ENCODE measurements around the gene PSMA5.
A peak's percentile ranks its signal among the peaks of the same experiment; 100 is the strongest.
"Not testable (repeated sequence)": the region's sequence is repeated elsewhere in the genome, so short reads cannot be mapped to it uniquely, and the experiment has no call there.

PSMA5 gene

GRCh38 chr1:109432336-109432735 lies 6.1 kb upstream of the PSMA5 start:
- DNase-seq = no peak

DNA sequence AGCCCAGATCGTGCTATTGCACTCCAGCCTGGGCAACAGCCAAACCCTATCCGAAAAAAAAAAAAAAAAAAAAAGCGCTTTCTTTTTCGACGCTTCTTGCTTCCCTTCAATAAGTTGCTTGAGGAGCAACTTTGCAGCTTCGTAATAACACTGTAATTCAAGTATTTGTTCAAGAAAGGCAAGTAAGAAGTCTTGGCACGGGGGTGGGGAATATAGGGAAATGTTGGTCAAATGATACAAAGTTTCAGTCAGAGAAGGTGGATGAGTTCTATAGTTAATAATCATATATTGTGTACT lies 871 bp upstream of the PSMA5 start:
- DNase-seq = no peak

DNA sequence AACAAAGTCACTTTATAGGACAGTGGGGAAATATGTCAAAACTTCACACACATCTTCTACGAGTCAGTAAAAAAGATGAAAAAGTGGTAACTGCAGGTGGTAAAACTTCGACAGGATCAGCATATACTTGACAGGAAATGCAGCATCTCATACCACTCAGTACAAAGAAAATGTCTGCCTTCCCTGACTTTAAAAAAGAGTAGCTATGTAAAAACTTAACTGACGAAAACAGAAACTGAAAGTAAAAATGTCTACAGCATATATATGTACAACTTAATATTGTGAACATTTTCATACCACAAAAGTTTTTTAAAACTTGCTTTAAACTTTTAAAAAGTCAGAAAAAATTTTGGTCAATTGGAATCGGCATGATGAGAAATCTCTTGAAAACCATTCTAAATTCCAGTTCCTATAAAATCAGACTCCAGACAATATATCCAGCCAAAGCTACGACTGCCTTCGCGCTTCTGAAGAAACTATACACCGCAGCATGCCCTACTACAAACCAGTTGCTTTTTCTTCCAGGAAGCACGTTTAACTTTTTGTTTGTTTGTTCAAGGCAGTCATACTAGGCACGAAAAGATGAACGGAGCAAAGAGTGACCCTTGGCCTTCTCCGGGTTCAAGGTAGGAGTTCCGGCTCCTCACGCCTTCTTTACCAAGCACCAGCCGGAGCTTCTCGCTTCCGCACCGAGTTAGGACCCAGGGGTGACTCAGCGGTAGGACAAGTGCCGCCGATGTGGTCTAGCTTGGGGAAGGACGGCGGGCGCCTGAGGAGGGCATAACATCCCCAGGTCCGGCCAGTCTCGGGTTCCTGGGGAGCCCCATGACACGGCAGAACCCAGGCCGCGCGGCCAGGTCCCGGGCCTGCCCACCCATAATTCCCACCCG lies 612 bp downstream of the PSMA5 start:
- no peak for DNase-seq

DNA sequence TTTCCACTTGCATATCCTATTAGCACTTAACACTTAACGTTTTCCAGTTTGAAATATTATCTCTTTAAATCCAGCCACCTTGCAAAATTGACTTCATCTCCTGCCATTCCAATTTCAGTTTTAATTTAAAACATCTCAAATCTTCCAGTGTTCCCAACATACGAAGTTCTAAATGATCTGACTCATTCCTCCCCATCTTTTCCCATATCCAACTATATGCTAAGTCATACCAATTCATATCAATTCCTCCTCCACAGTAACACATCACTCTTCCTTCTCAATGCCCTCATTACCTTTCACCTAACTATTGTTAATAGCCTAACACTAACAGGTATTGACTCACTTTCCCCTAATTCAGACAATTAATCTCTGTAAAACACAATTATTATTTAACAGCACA lies 2.8 kb downstream of the PSMA5 start:
- no peak for DNase-seq

- DNase-seq = no peak
Observed at GRCh38 chr1:109412551-109412950, 13.7 kb downstream of the PSMA5 start.

DNA sequence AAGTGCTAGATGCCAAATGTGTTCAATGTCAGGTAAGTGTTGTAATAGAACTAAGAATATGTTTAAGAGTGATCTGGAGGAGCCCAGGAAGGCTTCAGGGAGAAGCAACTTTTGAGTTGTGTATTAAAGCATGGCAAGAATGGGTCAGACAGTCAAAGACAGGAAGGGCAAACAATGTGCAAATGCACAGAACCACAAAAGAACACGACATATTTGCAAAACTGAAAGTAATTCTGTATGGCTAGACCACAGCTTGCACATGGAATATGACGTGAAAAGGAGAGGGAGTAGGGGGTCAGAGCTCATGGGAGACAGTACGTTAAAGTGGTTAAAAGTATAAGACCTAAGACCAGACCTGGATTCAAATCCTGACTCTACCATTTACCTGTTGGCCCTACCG lies 21.4 kb downstream of the PSMA5 start:
- DNase-seq = no peak

GRCh38 chr1:109402025-109402424 lies 24.2 kb downstream of the PSMA5 start:
- no peak for DNase-seq

DNA sequence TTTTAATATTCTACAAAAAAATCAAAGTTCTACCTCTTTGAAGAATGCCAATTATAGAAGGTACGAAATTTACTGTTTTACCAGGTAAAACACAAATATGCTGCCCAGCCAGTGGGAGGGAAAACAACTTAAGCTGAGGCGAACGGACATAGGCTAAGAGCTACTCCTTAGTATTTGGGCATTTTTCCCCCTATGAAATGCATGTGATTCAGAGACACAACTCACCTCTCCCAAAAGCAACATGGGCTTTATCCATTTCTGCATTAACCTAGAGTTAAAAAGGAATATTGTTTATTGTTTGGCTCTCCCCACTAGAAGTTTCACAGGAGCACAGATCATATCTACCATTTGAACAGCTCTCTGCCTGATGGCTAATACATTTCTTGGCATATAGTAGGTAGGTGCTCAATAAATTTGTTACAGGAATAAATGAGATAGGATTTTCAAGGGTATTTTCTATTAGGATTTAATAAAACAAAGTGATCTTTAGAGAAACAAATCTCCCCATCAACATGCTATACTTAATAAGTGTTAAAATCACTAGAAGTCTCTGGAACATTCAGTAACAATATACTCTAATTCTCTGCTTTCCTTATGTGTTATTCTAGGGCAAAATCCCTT lies 26.1 kb downstream of the PSMA5 start:
- DNase-seq = no peak

DNA sequence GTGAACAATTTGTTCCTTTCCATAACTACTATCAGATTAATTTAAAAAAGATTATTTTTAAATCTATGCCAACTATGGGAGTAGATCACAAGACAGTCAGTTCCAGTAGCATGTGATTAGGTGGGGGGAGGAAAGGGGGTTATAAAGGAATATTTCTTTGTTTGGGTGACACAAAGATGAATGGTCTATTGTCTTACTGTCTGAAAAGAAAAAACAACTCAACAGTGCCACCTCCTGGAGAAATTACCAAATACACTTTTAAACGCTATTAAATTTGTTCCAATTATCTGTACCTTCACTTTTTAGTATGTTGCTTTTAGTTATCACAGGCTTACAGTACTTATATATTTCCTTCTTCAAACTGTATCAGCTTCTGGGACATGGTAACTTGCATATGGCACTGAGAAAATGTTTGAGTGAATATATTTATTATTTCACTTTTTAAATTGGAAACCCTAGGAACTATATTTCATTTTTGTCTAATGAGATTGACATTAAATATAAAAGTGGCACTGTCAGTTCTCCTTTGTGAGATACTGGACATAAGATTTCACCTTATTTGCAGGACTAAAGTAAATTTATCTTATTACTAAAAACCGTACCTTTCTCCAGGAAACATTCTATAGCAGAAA lies 26.8 kb downstream of the PSMA5 start:
- DNase-seq = peak in 1 of 2 experiments; percentile 53

DNA sequence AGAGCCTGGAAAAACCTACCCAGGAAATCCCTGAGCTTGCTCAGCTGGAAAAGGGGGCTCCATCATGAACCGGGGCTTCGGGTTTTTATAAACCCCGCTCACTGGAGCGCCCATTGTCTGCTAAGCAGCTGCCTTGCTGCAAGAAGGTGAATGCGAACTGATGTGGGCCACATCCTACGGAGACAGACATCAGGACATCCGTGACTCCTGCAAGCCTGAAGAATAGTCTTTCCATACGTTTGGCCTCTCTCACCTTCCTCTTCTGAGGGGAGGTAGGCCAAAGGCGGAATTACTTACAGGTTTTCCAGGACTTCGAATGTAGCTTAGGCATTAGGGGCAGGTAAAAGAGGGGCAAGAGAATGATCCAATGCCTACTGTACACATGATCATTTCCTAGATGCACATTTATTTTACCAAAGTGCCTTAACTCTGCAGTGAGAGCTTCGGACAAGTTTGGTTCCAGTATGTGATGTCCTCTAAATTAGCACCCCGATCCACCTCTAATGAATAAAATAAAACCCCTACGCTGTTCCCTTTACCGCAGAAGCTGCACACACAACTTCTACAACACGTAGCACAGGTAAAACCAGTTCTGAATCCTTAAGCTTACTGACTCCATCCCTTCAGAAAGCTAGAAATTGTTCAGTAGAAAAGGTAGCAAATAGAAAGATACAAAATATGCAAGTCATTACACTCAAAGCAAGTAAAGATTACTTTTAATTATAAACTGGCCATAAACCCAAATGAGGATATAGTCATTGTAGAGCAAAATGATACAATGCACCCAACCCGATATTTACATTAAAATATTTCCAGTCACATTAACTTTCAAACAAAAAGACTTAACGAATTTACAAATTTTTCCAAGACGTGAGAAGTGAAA lies 27.7 kb downstream of the PSMA5 start:
- no peak for DNase-seq

DNA sequence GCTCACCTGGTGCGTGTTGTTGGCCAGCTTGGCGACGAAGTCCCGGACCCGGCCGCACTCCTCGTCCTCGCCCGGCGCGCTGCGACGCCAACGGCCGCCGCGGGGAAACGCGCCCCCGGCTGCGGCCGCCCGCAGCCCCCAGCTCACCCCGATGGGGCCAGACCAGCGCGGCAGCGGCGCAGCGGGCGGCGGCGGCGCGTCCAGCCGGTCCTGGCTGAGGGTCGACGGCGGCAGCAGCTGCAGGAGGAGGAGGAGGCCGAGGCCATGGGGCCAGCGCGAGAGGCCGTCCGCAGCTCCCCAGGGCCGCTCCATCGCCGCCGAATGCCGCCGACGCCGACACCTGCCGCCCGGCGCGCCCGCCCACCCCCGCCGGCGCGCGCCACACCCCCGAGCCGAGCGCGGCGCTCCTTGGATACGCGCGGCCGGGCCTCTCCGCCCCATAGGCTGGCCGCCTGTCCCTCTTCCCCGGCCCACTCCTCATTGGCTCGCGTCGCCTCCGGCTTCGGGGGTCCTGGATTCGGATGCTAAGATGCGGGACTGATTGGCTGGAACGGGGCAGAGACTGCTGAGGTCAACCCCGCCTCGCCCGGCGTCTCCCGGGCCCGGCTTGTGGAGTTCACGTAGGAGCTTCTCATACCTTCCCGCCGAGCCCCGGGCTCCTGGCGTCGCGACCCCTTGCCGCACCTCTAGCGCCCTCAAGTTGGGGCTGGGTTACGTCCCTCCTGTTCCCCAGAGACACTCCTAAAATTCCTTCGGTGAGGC lies 28.5 kb downstream of the PSMA5 start, which contains the start of gene SORT1:
Gene SORT1, minus strand, starts transcription at position 338 of the 762 bp plus-strand sequence. Its CDS starts 26 bp downstream, at position 312.
- peak; percentile 19 to 64 for DNase-seq

DNA sequence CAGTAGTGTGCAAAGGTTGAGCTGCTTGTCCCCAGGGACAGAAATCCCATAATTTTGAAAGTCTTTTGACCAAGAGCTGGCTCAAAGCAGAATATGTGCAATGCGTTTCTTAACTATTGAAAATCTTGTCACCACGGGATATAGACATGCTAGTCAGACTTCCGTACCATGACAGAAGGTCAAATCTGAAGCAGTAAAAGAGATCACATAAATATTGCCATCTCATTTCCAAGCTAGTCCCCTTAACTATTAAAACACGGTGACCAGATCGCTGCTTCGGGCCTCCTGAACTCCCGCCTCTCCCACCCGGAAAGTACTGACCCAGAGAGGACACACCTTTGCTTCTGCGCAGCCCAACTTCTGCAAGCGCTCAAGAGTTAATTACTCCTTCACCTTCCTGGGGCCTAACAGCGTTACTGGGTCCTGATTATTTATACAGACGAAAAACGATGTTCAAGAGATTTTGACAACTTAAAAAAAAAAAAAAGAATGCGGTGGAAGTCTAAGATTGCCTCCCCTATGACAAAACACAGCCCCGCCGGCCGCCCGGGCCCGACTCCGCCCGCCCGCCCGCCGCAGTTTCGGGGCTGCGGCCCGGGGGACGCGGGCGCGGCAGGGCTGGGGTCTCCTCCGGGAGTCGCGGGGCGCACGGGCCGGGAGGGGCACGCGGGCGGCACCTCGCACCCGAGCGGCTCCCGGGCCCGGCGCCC lies 29.2 kb downstream of the PSMA5 start:
- DNase-seq = no peak

DNA sequence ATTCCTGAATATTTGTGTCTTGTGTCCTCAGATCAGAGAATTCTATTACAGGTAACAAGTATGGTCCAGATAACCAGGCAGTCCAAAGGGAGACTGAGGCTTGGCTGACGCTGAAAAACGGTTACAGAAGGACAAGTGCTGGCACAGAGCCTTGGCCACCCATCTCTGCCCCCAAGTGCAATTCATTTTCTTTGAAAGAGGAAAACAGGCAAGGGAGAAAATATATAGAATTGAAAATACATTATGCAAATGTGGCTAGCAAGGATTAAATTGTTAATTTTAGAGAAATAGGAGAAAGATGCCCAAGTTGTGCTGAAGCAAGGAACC lies 29.8 kb downstream of the PSMA5 start:
- DNase-seq = no peak

GRCh38 chr1:109395602-109396512 lies 30.4 kb downstream of the PSMA5 start:
- no peak for DNase-seq

- DNase-seq = not testable (repeated sequence)
Observed at GRCh38 chr1:109395282-109395599, 31.0 kb downstream of the PSMA5 start.

- DNase-seq = no peak
Observed at GRCh38 chr1:109394591-109395281, 31.5 kb downstream of the PSMA5 start.

DNA sequence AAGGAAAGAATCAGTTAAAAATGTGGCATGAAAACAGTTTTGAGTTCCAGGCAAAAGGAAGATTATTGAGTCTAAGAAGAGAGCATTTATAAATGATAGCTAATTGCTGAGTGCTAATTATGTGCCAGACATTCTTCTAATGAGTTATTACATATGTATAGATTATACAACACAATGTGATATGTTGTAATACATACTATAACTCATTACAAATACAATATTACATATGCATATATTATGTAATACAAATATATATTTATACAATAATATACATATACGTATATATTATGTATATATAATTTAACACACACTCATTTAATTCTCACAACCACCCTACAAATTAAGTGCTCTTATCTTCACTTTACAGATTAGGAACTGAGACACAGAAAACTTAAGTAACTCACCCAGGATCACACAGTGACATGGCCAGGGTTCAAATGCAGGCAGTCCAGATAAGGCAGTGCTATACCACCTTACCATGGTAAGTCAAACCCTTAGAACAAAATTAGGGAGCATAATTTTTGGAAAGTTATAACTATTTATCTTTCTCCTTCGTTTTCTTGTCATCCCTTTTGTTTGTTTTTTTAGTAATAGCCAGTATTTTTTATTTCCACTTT lies 32.5 kb downstream of the PSMA5 start:
- no peak for DNase-seq

- no peak for DNase-seq
Observed at GRCh38 chr1:109392788-109393616, 33.2 kb downstream of the PSMA5 start.

Measured in cerebellar nuclear complex (tissue), 1 donor.